ENCODE data around the gene GSC2.

The GSC2 gene

GRCh38 chr22:19132153-19132552, 17.9 kb downstream of the GSC2 start:
- no peak for DNase-seq

GRCh38 chr22:19131685-19132015, 18.4 kb downstream of the GSC2 start:
- no peak for DNase-seq

GRCh38 chr22:19130959-19131684, 19.0 kb downstream of the GSC2 start, which contains the start of gene TSSK2:
TSS of gene TSSK2 (plus strand) at chr22:19131308. CDS start at chr22:19131400, 92 bp downstream.
- DNase-seq = no peak

- DNase-seq = no peak
Measured at GRCh38 chr22:19129871-19130270, 20.2 kb downstream of the GSC2 start.

- no peak for DNase-seq
Measured at GRCh38 chr22:19128946-19129727, 21.0 kb downstream of the GSC2 start.

GRCh38 chr22:19128009-19128401, 22.1 kb downstream of the GSC2 start:
- no peak for DNase-seq

- DNase-seq = no peak
Measured at GRCh38 chr22:19127329-19128008, 22.6 kb downstream of the GSC2 start.

- no peak for DNase-seq
Measured at GRCh38 chr22:19126309-19127273, 23.5 kb downstream of the GSC2 start.

GRCh38 chr22:19125474-19126308, 24.4 kb downstream of the GSC2 start:
- DNase-seq = no peak

GRCh38 chr22:19125011-19125410, 25.1 kb downstream of the GSC2 start:
- DNase-seq = no peak

- no peak for DNase-seq
Measured at GRCh38 chr22:19124377-19124776, 25.7 kb downstream of the GSC2 start.

- no peak for DNase-seq
Measured at GRCh38 chr22:19123936-19124335, 26.2 kb downstream of the GSC2 start.

GRCh38 chr22:19122752-19123492, 27.2 kb downstream of the GSC2 start:
- peak; percentile 40 to 60 (median 46) for DNase-seq

- peak; percentile 98 to 100 (median 100) for DNase-seq
Measured at GRCh38 chr22:19122143-19122751, 27.8 kb downstream of the GSC2 start, which contains the start of gene DGCR2. TSS of gene DGCR2 (minus strand) at chr22:19122412. CDS start at chr22:19122206, 206 bp downstream.

- peak; percentile 53 to 73 (median 56) for DNase-seq
Measured at GRCh38 chr22:19121631-19122142, 28.4 kb downstream of the GSC2 start.

GRCh38 chr22:19120829-19121630, 29.1 kb downstream of the GSC2 start:
- peak in 1 of 3 donors; percentile 17 for DNase-seq

GRCh38 chr22:19119949-19120348, 30.1 kb downstream of the GSC2 start:
- DNase-seq = no peak

GRCh38 chr22:19118329-19118880, 31.7 kb downstream of the GSC2 start:
- DNase-seq = no peak

GRCh38 chr22:19117111-19117512, 33.0 kb downstream of the GSC2 start:
- DNase-seq = no peak
